ENCODE results near the gene KRTAP19-2. TPM values are rescaled to one million over a fixed set of nuclear protein-coding genes. Genes with fewer than 3 reads are reported as not detected.

KRTAP19-2 gene, protein sequence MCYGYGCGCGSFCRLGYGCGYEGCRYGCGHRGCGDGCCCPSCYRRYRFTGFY
- total RNA-seq (2022; extraction: Qiagen RNA extraction), result not detected in 5 replicates

DNA sequence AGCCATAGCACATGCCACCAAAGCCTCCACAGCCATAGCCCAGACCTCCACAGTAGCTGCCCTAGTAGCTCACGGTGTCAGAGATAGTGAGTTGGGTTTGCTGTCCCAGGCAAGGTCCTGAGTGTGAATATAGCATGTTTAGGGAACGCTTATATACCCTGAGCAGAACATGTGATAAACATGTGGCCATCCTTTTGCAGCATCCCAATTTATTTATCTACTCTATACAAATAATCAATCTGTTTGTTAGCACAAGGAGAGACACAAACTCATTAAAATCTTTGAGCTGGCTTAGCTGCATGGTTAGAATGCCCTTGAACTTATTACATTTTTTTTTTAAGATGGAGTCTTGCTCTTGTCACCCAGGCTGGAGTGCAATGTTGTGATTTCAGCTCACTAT is at the start of gene KRTAP19-2:
Gene KRTAP19-2 (minus strand): TSS at position 101 of the 400 bp plus-strand sequence. CDS start 88 bp downstream, at position 13.

GRCh38 chr21:30502041-30502440 is 14.8 kb upstream of the KRTAP19-2 start, which contains the start of gene KRTAP19-5:
Gene KRTAP19-5 (minus strand): TSS chr21:30502141. CDS start chr21:30502090, 51 bp downstream.

GRCh38 chr21:30497065-30497464 is 9.8 kb upstream of the KRTAP19-2 start, which contains the start of gene KRTAP19-4:
Gene KRTAP19-4 (minus strand): TSS chr21:30497165. CDS start chr21:30497110, 55 bp downstream.

GRCh38 chr21:30491963-30492428 is 4.8 kb upstream of the KRTAP19-2 start, which contains the start of gene KRTAP19-3:
Gene KRTAP19-3 (minus strand): TSS chr21:30492013. CDS start chr21:30491957, 56 bp downstream.

DNA sequence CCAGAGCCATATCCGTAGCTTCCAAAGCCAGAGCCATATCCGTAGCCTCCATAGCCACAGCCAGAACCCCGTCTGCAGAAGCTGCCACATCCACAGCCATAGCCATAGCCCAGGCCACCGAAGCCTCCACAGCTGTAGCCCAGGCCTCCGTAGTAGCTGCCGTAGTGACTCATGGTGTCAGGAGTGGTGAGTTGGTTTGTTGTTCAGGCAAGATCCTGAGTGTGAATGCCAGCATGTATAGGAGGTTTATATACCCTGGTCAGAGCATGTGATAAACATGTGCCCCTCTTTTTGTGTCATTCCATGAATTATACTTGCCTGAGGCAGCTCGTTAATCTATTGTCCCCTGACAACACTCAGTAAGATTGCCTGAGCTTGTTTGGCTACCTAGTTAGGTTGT is 7.1 kb downstream of the KRTAP19-2 start, which contains the start of gene KRTAP19-1:
Gene KRTAP19-1 (minus strand): TSS at position 223 of the 400 bp plus-strand sequence. CDS start 50 bp downstream, at position 173.

GRCh38 chr21:30439975-30440374 is 47.3 kb downstream of the KRTAP19-2 start, which contains the start of gene KRTAP15-1:
Gene KRTAP15-1 (plus strand): TSS chr21:30440275. CDS start chr21:30440328, 53 bp downstream.

Other genes starting within 250 kb of the KRTAP19-2 start
- not detected in 5 replicates for gene KRTAP24-1, start 204.5 kb downstream of the KRTAP19-2 start, total RNA-seq (2022; extraction: Qiagen RNA extraction)
- gene KRTAP25-1, start 197.9 kb downstream of the KRTAP19-2 start, total RNA-seq (2022; extraction: Qiagen RNA extraction), result not detected in 5 replicates
- gene KRTAP26-1, start 167.1 kb downstream of the KRTAP19-2 start, total RNA-seq (2022; extraction: Qiagen RNA extraction), result not detected in 5 replicates
- gene KRTAP27-1, start 149.7 kb downstream of the KRTAP19-2 start, total RNA-seq (2022; extraction: Qiagen RNA extraction), result not detected in 5 replicates
- gene KRTAP23-1, start 138.8 kb downstream of the KRTAP19-2 start, total RNA-seq (2022; extraction: Qiagen RNA extraction), result not detected in 5 replicates
- not detected in 5 replicates for gene KRTAP13-2, start 115.2 kb downstream of the KRTAP19-2 start, total RNA-seq (2022; extraction: Qiagen RNA extraction)
- not detected in 5 replicates for gene KRTAP13-1, start 91.4 kb downstream of the KRTAP19-2 start, total RNA-seq (2022; extraction: Qiagen RNA extraction)
- gene KRTAP13-3, start 61.5 kb downstream of the KRTAP19-2 start, total RNA-seq (2022; extraction: Qiagen RNA extraction), result not detected in 5 replicates
- not detected in 5 replicates for gene KRTAP13-4, start 57.2 kb downstream of the KRTAP19-2 start, total RNA-seq (2022; extraction: Qiagen RNA extraction)
- not detected in 5 replicates for gene KRTAP15-1, start 47.2 kb downstream of the KRTAP19-2 start, total RNA-seq (2022; extraction: Qiagen RNA extraction)
- gene KRTAP19-1, start 7.1 kb downstream of the KRTAP19-2 start, total RNA-seq (2022; extraction: Qiagen RNA extraction), result not detected in 5 replicates
- gene KRTAP19-3, start 4.6 kb upstream of the KRTAP19-2 start, total RNA-seq (2022; extraction: Qiagen RNA extraction), result not detected in 5 replicates
- not detected in 5 replicates for gene KRTAP19-4, start 9.7 kb upstream of the KRTAP19-2 start, total RNA-seq (2022; extraction: Qiagen RNA extraction)
- not detected in 5 replicates for gene KRTAP19-5, start 14.7 kb upstream of the KRTAP19-2 start, total RNA-seq (2022; extraction: Qiagen RNA extraction)
- not detected in 5 replicates for gene KRTAP19-6, start 54.4 kb upstream of the KRTAP19-2 start, total RNA-seq (2022; extraction: Qiagen RNA extraction)
- gene KRTAP19-7, start 73.9 kb upstream of the KRTAP19-2 start, total RNA-seq (2022; extraction: Qiagen RNA extraction), result not detected in 5 replicates
- not detected in 5 replicates for gene KRTAP22-2, start 103.0 kb upstream of the KRTAP19-2 start, total RNA-seq (2022; extraction: Qiagen RNA extraction)
- gene KRTAP6-3, start 105.0 kb upstream of the KRTAP19-2 start, total RNA-seq (2022; extraction: Qiagen RNA extraction), result not detected in 5 replicates
- gene KRTAP6-2, start 111.5 kb upstream of the KRTAP19-2 start, total RNA-seq (2022; extraction: Qiagen RNA extraction), result not detected in 5 replicates
- not detected in 5 replicates for gene KRTAP22-1, start 113.7 kb upstream of the KRTAP19-2 start, total RNA-seq (2022; extraction: Qiagen RNA extraction)
- gene KRTAP6-1, start 126.5 kb upstream of the KRTAP19-2 start, total RNA-seq (2022; extraction: Qiagen RNA extraction), result not detected in 5 replicates
- gene KRTAP20-1, start 129.0 kb upstream of the KRTAP19-2 start, total RNA-seq (2022; extraction: Qiagen RNA extraction), result not detected in 5 replicates
- not detected in 5 replicates for gene KRTAP20-4, start 133.2 kb upstream of the KRTAP19-2 start, total RNA-seq (2022; extraction: Qiagen RNA extraction)
- gene KRTAP20-2, start 147.8 kb upstream of the KRTAP19-2 start, total RNA-seq (2022; extraction: Qiagen RNA extraction), result not detected in 5 replicates
- not detected in 5 replicates for gene KRTAP20-3, start 155.4 kb upstream of the KRTAP19-2 start, total RNA-seq (2022; extraction: Qiagen RNA extraction)
- gene KRTAP21-3, start 231.3 kb upstream of the KRTAP19-2 start, total RNA-seq (2022; extraction: Qiagen RNA extraction), result not detected in 5 replicates